HFFc6 (cell line): ENCODE results near the gene MTHFSD. TPM values are rescaled to one million over a fixed set of nuclear protein-coding genes. Genes with fewer than 3 reads are reported as not detected.

ENCODE experiments used
- DNase-seq: peaks from one replicate; pipeline ENCODE4 v3.0.0-alpha.2; 2018
- H3K27ac Mint-ChIP-seq: 2 replicates; pipeline ENCODE4 v1.8.0; 2020; ENCODE audit warnings: mild to moderate bottlenecking, mixed read lengths
- H3K27me3 Mint-ChIP-seq: 2 replicates; pipeline ENCODE4 v1.8.0; 2021; ENCODE audit warnings: mild to moderate bottlenecking, moderate library complexity, mixed read lengths; ENCODE audit not compliant: insufficient read depth
- H3K36me3 Mint-ChIP-seq: 2 replicates; pipeline ENCODE4 v1.8.0; 2021; ENCODE audit warnings: low read depth, mixed read lengths
- H3K4me1 Mint-ChIP-seq: 2 replicates; pipeline ENCODE4 v1.8.0; 2020; ENCODE audit warnings: low read depth, mixed read lengths
- H3K4me3 Mint-ChIP-seq: 2 replicates; pipeline ENCODE4 v1.8.0; 2020; ENCODE audit warnings: mild to moderate bottlenecking, moderate library complexity, mixed read lengths
- H3K9me3 Mint-ChIP-seq: 2 replicates; pipeline ENCODE4 v1.8.0; 2020; ENCODE audit warnings: mild to moderate bottlenecking, mixed read lengths
- CTCF ChIP-seq: fragments of 200-600 bp; sonication (generic); IDR thresholded peaks from 2 replicates; pipeline ENCODE4 v1.5.0; 2021; ENCODE audit warnings: antibody characterized with exemption, mild to moderate bottlenecking
- total RNA-seq, 6 experiments: library from RNA; stranded (reverse); fragmentation: NEBNext Ultra II Directional; extraction: Animal tissue kit (Norgen Biotek cat#: 25700); gene quantifications; 2 replicates in 1 of 6; 3 replicates in 5 of 6; pipeline ENCODE4 v1.2.3, GENCODE V29; 2021

The MTHFSD gene
- total RNA-seq, 6 experiments from 2014 or later, result 16.8 to 18.6 (median 17.0) TPM

- no peak for DNase-seq
- Mint-ChIP-seq H3K4me1 (peaks cover 44% of the 10 kb centered on the region), H3K27ac (no peak overlapping the region), H3K36me3 (peaks cover 1% of the 10 kb centered on the region; the same call in 1 of the 2 replicates), H3K9me3 (no peaks in the 10 kb centered on the region), H3K4me3 (no peak overlapping the region), H3K27me3 (peaks cover 20% of the 10 kb centered on the region)
- TF ChIP-seq CTCF, result no peak
Observed at GRCh38 chr16:86559802-86560305, 4.8 kb upstream of the MTHFSD start.

- no peak for TF ChIP-seq CTCF
- H3K9me3 Mint-ChIP-seq, result peaks cover 6% of the 10 kb centered on the region; the same call in 1 of the 2 replicates
- H3K27ac Mint-ChIP-seq, result no peak overlapping the region
- peaks cover 41% of the 10 kb centered on the region for H3K4me1 Mint-ChIP-seq
- H3K36me3 Mint-ChIP-seq, result peaks cover 13% of the 10 kb centered on the region
- no peak overlapping the region for H3K4me3 Mint-ChIP-seq
- no peak for DNase-seq
- H3K27me3 Mint-ChIP-seq, result peaks cover 19% of the 10 kb centered on the region
Observed at GRCh38 chr16:86558355-86559193, 3.5 kb upstream of the MTHFSD start.

- Mint-ChIP-seq H3K4me3 (no peak overlapping the region), H3K36me3 (peaks cover 13% of the 10 kb centered on the region), H3K27ac (no peak overlapping the region), H3K9me3 (peaks cover 6% of the 10 kb centered on the region; the same call in 1 of the 2 replicates), H3K4me1 (peaks cover 32% of the 10 kb centered on the region), H3K27me3 (peaks cover 19% of the 10 kb centered on the region)
- no peak for DNase-seq
- no peak for TF ChIP-seq CTCF
Observed at GRCh38 chr16:86557587-86557986, 2.6 kb upstream of the MTHFSD start.

GRCh38 chr16:86556576-86556975 is 1.5 kb upstream of the MTHFSD start:
- Mint-ChIP-seq H3K27ac (no peak overlapping the region), H3K9me3 (peaks cover 6% of the 10 kb centered on the region; the same call in 1 of the 2 replicates), H3K27me3 (peaks cover 17% of the 10 kb centered on the region), H3K36me3 (peaks cover 13% of the 10 kb centered on the region), H3K4me1 (peaks cover 32% of the 10 kb centered on the region), H3K4me3 (no peak overlapping the region)
- no peak for DNase-seq
- no peak for TF ChIP-seq CTCF

- Mint-ChIP-seq H3K4me1 (peaks cover 32% of the 10 kb centered on the region), H3K27me3 (peaks cover 13% of the 10 kb centered on the region), H3K9me3 (peaks cover 6% of the 10 kb centered on the region; the same call in 1 of the 2 replicates), H3K27ac (peak overlapping the region; percentile 93), H3K36me3 (peaks cover 13% of the 10 kb centered on the region), H3K4me3 (peak overlapping the region; percentile 91)
- no peak for DNase-seq
- no peak for TF ChIP-seq CTCF
Observed at GRCh38 chr16:86555704-86556075, 655 bp upstream of the MTHFSD start.
